K562 (cell line): Measurements from ENCODE around the gene ABCA3. TPM values are rescaled to one million over a fixed set of nuclear protein-coding genes. Genes with fewer than 3 reads are reported as not detected.

Experiments used
- CHD1 ChIP-seq: fragments of 200-600 bp; sonication (generic); IDR thresholded peaks from one replicate; pipeline ENCODE4 v1.6.1; 2012; ENCODE audit warnings: mild to moderate bottlenecking, moderate library complexity, low read length, inconsistent platforms
- CREBBP ChIP-seq: IDR thresholded peaks from one replicate; pipeline ENCODE4 v1.6.1; 2012; ENCODE audit warnings: low read depth, mild to moderate bottlenecking, control low read depth, inconsistent platforms, low read length
- ELF2 ChIP-seq: fragments of 250-450 bp; sonication (Bioruptor Pico); IDR thresholded peaks from 2 replicates; pipeline ENCODE4 v1.5.0; 2021; ENCODE audit warnings: mild to moderate bottlenecking
- ETS2 ChIP-seq: IDR thresholded peaks from 2 replicates; pipeline ENCODE4 v1.6.1; 2016; ENCODE audit warnings: borderline replicate concordance, missing genetic modification characterization, mild to moderate bottlenecking, moderate library complexity, missing compliant biosample characterization; ENCODE audit not compliant: poor library complexity, severe bottlenecking
- HNRNPUL1 ChIP-seq: fragments of 200-400 bp; formaldehyde crosslinking; IDR thresholded peaks from 2 replicates; pipeline ENCODE4 v1.6.1; 2017; ENCODE audit warnings: low read length
- KDM4B ChIP-seq, 2 experiments: fragments of 450-650 bp in 1 of 2; sonication (generic) in 1 of 2; IDR thresholded peaks; 2 replicates each; pipeline ENCODE4 v1.6.1; 2016 to 2017; ENCODE audit warnings: borderline replicate concordance in 2 of 2, antibody characterized with exemption in 1 of 2, low read depth in 1 of 2, mild to moderate bottlenecking in 1 of 2
- KLF1 ChIP-seq: fragments of 450-650 bp; IDR thresholded peaks from 2 replicates; pipeline ENCODE4 v1.6.1; 2016; ENCODE audit warnings: missing genetic modification characterization, missing compliant biosample characterization
- LEF1 ChIP-seq: fragments of 450-650 bp; IDR thresholded peaks from 2 replicates; pipeline ENCODE4 v1.6.1; 2016; ENCODE audit warnings: mild to moderate bottlenecking
- NCOA2 ChIP-seq, 2 experiments: fragments of 450-650 bp; IDR thresholded peaks; 2 replicates each; pipeline ENCODE4 v1.6.1; 2018; ENCODE audit warnings: mild to moderate bottlenecking in 2 of 2, moderate library complexity in 1 of 2; ENCODE audit not compliant: partially characterized antibody in 2 of 2
- PML ChIP-seq: IDR thresholded peaks from 2 replicates; pipeline ENCODE4 v1.6.1; 2012; ENCODE audit warnings: low read length, inconsistent platforms
- PRMT5 ChIP-seq: sonication (generic); formaldehyde crosslinking; IDR thresholded peaks from 2 replicates; pipeline ENCODE4 v1.5.0; 2020; ENCODE audit warnings: missing genetic modification reagents
- PTTG1 ChIP-seq: fragments of 450-650 bp; IDR thresholded peaks from 2 replicates; pipeline ENCODE4 v1.6.1; 2016; ENCODE audit warnings: low read depth, mild to moderate bottlenecking, missing genetic modification characterization, missing compliant biosample characterization
- SAFB2 ChIP-seq: fragments of 200-400 bp; formaldehyde crosslinking; IDR thresholded peaks from 2 replicates; pipeline ENCODE4 v1.6.1; 2018; ENCODE audit warnings: borderline replicate concordance, low read length, low read depth, moderate library complexity; ENCODE audit not compliant: severe bottlenecking
- SRSF3 ChIP-seq: fragments of 200-400 bp; formaldehyde crosslinking; IDR thresholded peaks from 2 replicates; pipeline ENCODE4 v1.6.1; 2016; ENCODE audit warnings: mild to moderate bottlenecking, low read length, moderate library complexity; ENCODE audit not compliant: insufficient read depth
- ZNF354B ChIP-seq: fragments of 250-450 bp; sonication (Bioruptor Pico); IDR thresholded peaks from 2 replicates; pipeline ENCODE4 v1.4.0; 2020
- ZNF717 ChIP-seq: fragments of 250-450 bp; sonication (Bioruptor Pico); IDR thresholded peaks from 2 replicates; pipeline ENCODE4 v1.5.0; 2021
- ZSCAN29 ChIP-seq: fragments of 450-650 bp; IDR thresholded peaks from 2 replicates; pipeline ENCODE4 v1.6.1; 2017
- polyA plus RNA-seq, 8 experiments: library from polyadenylated mRNA; depleted of rRNA in 4 of 8; stranded (reverse) in 5 of 8; unstranded in 3 of 8; fragments of >200 nt; fragmentation: Nextera tagmentation in 2 of 8; fragmentation: Illumina TruSeq in 1 of 8; extraction: Ambion mirVana in 2 of 8; extraction: Trizol in 1 of 8; gene quantifications; 2 replicates each; pipeline versions ENCODE4 v1.2.1 to v1.2.3, GENCODE V29; 2011 to 2014; ENCODE audit warnings: inconsistent platforms in 1 of 8, missing spikeins in 1 of 8
- total RNA-seq, 7 experiments: library from RNA; depleted of rRNA in 6 of 7; stranded (reverse); fragments of >200 nt in 6 of 7; fragmentation: Illumina TruSeq in 2 of 7; extraction: Trizol in 2 of 7; gene quantifications; 2 replicates each; pipeline versions ENCODE4 v1.2.1 to v1.2.3, GENCODE V29; 2011 to 2021; ENCODE audit warnings: low replicate concordance in 1 of 7
- TF ChIP-seq, protein P1 (sequence below): fragments of 250-450 bp; sonication (Bioruptor Pico); IDR thresholded peaks from 2 replicates; pipeline ENCODE4 v1.5.0; 2022; ENCODE audit warnings: mild to moderate bottlenecking
- TF ChIP-seq, protein P2 (sequence below), 2 experiments: fragments of 450-650 bp; IDR thresholded peaks; 2 replicates each; pipeline ENCODE4 v1.6.1; 2016; ENCODE audit warnings: mild to moderate bottlenecking in 2 of 2, borderline replicate concordance in 1 of 2, low read depth in 1 of 2, moderate library complexity in 1 of 2

The ABCA3 gene
- total and polyA plus RNA-seq, 9 of the 15 experiments (the other 6 are each of a cell fraction or from before 2014, with no cell fraction given), result 0.66 to 23.7 (median 6.9) TPM

DNA sequence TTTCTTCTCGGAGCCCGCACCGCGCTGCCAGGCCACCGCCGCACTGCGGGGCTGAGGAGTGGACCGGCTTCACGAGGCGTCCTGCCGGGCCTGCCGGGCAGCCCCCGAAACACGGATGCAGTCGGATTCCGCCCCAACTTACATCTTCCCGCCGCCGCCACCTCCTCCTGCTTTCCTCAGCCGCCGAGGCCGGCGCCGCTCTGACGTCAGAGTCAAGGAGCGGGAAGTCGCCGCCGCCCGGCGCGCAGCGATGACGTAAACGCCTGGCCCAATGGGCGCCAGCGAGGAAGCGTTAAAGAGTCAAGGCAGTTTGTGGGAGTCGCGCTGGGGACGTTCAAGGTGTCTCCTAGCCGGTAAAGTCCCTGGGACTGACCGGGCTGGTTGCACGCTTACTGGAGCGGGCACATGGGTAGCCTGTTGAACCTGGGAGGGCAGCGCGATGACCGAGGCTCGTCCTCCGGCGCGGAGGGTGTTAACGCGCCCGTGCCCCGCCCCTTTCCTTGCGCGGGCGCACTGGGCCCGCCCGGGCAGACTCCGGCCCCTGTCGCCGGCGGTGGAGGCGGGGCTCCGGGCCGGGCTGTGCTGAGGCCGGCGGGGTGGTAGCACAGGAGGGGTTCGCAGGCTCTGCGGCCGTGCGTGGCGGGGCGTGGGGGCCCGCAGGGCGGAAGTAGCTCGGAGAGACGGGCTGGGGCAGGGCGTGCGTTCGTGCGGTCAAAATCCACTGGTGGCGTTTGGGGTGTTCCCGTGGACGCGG lies 72.4 kb downstream of the ABCA3 start, which contains the start of gene RNPS1 (continued):
- TF ChIP-seq SAFB2 (no peak), ZSCAN29 (peak; percentile 71; the same call in 1 of the 2 replicates), NCOA2 (IDR thresholded peaks at IDR 0.05; ENCODE audit: partially characterized antibody in 2 of 2) (no peak), LEF1 (no peak), CREBBP (no peak), HNRNPUL1 (no peak), KDM4B (IDR thresholded peaks at IDR 0.05; ENCODE audit: borderline replicate concordance in 2 of 2, low read depth in 1 of 2) (peak in 1 of 2 experiments; percentile 80; a peak in 1 of 4 replicates), PTTG1 (tag) (no peak), KLF1 (tag) (peak; percentile 81), ZNF717 (CRISPR knock-in tag) (no peak), ZNF354B (CRISPR knock-in tag) (no peak), PML (peak; percentile 87), SRSF3 (no peak), ELF2 (CRISPR knock-in tag) (peak; percentile 96), CHD1 (no peak), ETS2 (tag) (no peak), PRMT5 (CRISPR knock-in tag) (no peak)
- TF ChIP-seq, protein P1, sequence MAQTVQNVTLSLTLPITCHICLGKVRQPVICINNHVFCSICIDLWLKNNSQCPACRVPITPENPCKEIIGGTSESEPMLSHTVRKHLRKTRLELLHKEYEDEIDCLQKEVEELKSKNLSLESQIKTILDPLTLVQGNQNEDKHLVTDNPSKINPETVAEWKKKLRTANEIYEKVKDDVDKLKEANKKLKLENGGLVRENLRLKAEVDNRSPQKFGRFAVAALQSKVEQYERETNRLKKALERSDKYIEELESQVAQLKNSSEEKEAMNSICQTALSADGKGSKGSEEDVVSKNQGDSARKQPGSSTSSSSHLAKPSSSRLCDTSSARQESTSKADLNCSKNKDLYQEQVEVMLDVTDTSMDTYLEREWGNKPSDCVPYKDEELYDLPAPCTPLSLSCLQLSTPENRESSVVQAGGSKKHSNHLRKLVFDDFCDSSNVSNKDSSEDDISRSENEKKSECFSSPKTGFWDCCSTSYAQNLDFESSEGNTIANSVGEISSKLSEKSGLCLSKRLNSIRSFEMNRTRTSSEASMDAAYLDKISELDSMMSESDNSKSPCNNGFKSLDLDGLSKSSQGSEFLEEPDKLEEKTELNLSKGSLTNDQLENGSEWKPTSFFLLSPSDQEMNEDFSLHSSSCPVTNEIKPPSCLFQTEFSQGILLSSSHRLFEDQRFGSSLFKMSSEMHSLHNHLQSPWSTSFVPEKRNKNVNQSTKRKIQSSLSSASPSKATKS (CRISPR knock-in tag), result no peak
- TF ChIP-seq, protein P2, sequence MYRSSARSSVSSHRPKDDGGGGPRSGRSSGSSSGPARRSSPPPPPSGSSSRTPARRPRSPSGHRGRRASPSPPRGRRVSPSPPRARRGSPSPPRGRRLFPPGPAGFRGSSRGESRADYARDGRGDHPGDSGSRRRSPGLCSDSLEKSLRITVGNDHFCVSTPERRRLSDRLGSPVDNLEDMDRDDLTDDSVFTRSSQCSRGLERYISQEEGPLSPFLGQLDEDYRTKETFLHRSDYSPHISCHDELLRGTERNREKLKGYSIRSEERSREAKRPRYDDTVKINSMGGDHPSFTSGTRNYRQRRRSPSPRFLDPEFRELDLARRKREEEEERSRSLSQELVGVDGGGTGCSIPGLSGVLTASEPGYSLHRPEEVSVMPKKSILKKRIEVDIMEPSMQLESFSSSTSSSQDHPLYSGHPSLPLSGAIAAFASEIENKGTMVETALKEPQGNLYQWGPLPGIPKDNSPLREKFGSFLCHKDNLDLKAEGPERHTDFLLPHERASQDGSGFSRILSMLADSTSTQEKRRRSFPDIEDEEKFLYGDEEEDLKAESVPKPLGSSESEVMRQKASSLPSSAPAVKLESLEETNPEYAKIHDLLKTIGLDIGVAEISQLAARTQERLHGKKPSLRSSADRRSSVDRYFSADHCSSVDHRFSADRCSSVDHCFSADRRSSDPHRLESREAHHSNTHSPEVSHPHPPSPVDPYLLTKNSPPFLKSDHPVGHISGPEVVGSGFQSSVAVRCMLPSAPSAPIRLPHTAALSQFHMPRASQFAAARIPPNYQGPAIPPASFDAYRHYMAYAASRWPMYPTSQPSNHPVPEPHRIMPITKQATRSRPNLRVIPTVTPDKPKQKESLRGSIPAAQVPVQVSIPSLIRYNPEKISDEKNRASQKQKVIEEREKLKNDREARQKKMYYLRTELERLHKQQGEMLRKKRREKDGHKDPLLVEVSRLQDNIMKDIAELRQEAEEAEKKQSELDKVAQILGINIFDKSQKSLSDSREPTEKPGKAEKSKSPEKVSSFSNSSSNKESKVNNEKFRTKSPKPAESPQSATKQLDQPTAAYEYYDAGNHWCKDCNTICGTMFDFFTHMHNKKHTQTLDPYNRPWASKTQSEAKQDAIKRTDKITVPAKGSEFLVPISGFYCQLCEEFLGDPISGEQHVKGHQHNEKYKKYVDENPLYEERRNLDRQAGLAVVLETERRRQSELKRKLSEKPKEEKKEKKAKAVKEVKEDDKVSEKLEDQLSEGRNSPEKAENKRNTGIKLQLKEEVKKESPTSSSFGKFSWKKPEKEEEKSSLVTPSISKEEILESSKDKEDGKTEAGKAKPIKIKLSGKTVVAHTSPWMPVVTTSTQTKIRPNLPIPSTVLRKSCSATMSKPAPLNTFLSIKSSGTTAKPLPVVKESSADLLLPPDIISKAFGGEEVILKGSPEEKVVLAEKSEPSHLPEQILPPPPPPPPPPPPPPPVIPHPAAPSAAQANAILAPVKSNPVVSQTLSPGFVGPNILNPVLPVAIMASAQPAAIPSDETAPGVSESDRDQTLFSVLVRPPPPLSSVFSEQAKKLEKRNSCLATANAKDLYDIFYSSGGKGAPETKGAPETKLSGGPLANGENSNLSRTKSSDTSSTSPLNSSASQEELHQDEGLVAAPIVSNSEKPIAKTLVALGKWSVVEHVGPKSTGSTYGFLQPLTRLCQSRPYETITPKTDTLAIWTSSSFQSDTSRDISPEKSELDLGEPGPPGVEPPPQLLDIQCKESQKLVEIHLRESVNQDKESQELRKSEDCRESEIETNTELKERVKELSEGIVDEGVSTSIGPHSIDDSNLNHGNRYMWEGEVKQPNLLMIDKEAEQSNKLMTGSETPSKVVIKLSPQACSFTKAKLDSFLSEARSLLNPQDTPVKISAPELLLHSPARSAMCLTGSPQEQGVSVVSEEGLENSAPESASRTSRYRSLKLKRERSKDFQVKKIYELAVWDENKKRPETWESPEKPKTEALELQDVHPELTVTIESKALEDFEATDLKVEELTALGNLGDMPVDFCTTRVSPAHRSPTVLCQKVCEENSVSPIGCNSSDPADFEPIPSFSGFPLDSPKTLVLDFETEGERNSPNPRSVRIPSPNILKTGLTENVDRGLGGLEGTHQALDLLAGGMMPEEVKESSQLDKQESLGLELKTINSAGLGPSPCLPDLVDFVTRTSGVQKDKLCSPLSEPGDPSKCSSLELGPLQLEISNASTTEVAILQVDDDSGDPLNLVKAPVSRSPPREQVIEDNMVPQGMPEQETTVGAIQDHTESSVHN (IDR thresholded peaks at IDR 0.05; ENCODE audit: borderline replicate concordance in 1 of 2, low read depth in 1 of 2), result peak in 1 of 2 experiments; percentile 98; a peak in 2 of 4 replicates
